ENCODE data around the gene ADAMTS6.
"Not testable (repeated sequence)": the region's sequence is repeated elsewhere in the genome, so short reads cannot be mapped to it uniquely, and the experiment has no call there.

Gene ADAMTS6

DNA sequence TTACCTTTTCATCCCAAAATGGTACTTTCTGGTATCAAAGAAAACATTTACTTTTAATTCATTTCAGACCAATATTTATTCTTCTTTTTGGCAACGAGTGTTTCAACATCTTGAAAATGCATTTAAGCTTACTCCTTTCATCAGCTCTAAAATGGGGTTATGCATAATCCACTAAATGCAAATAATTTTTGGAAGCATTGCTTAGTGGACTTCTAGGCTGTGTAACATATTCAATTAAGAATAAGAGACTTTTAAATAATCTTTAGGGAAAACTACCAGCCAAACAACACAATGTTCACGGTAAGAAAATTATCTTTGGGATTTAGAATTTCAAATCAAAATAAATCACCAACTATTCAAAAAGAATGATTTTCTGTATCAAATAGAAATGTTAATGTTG, 118.2 kb downstream of the ADAMTS6 start:
- no peak for DNase-seq (ENCODE audit: low spot score)

DNA sequence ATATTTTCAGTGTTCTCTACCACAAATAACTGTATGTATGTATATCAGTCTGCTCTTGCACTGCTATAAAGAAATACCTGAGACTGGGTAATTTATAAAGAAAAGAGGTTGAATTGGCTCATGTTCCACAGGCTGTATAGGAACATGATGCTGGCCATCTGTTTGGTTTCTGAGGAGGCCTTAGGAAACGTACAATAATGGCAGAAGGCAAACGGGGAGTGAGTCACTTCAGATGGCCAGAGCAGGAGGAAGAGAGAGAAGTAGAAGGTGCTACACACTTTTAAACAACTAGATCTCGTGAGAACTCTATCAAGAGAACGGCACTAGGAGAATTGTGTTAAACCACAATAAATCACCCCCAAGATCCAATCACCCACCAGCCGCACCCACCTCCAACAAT, 121.7 kb downstream of the ADAMTS6 start:
- DNase-seq (ENCODE audit: low spot score): no peak

DNA sequence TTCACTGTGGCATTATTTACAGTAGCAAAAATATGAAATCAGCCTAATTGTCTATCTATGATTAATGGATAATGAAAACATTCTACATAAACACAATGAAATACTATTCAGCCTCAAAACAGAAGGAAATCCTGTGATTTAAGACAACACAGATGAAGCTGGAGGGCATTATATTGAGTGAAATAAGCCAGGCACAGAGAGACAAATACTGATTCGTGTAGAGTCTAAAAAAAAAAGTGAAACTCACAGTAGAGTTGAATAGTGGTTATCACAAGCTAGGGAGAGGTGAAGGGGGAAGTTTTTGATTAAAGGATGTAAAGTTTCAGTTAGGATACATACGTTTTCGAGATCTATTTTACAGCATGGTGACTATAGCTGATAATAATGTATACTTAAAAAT, 122.2 kb downstream of the ADAMTS6 start:
- no peak for DNase-seq (ENCODE audit: low spot score)

DNA sequence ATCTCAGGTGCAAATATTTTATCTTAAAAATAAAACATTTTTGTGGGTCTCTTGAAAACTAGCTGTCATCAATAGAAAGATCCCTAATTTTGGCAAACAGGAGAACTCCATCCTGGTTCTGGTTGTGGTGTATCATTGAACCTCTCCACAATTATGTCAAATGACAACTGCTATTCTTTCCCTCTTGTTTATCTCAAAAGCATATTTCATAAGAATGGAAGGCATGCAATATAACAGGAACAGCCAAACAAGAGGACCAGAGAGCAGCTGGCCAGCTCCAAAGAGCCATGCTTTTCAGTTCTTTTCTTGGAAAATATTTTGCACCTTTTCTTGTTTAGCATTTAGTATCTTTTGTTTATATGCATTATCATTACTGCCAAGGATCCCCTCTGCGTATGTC, 125.4 kb downstream of the ADAMTS6 start:
- no peak for DNase-seq (ENCODE audit: low spot score)

DNA sequence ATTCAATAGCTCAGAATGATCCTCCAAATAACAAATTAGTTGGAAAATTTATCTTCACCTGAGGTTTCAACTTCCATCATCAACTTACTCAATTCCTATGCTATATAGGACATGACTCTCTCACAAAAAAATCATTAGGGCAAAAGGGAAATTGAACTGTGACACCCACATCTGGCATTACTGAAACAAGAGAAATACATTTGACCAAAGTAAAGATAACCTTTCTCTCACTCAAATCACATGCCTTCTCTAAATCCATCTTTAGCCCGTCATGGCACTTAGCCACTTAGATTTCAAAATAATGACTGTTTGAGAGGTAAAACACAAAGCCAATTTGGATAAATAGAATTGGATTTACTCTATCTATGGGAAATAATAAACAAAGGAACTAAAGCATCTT, 126.4 kb downstream of the ADAMTS6 start:
- DNase-seq (ENCODE audit: low spot score): no peak

DNA sequence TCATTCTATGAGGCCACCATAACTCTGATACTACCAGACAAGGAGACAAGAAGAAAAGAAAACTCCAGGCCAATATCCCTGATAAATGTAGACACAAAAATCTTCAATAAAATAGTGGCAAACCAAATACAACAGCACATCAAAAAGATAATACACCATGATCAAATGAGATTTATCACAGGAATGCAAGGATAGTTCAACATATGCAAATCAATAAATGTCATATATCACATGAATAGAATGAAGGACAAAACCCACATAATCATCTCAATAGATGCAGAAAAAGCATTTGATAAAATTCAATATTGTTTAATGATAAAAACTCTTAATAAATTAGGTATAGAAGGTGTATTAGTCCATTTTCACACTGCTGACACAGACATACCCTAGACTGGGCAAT, 139.9 kb downstream of the ADAMTS6 start:
- DNase-seq (ENCODE audit: low spot score): no peak

DNA sequence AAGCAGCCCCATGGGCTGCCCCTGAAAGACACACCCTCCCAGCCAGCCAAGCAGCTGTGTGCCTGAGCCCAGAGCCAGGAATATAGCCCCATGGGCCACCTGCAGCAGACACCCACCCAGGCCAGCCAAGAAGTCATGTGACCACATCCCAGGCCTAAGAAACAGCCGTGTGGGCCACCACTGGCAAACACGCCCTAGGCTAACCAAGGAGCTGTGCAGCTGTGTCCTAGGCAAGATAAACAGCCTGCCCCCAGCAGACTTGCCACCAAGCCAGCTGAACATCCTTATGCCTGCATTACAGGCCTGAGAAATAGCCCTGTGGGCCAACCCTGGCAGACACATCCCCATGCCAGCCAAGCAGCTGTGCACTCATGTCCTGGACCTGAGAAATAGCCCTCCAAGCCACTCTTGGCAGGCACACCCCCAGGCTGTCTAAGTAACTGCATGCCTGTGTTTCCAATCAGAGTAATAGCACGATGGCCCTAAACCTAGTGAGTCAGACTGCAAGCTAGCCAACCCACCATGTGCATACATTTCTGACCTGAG, 143.0 kb downstream of the ADAMTS6 start:
- DNase-seq (ENCODE audit: low spot score): no peak

DNA sequence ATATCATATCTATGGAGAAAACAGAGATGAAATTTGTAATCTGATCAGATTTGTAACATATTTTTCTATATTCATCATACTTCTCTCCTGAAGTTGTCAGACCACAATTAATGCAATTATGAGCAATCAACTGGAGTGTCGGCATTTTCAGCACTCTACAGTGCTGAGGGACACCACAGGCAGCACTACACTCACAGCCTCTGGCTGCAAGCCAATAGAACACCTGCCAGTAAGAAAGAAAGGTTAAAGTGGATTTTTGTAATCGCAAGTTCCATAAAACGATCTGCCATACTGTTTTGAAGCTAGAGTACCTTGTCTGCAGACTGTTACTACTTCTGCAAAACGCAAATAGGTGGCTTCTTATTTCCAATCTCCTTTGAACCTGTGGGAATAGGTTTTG, 147.6 kb downstream of the ADAMTS6 start:
- DNase-seq (ENCODE audit: low spot score): no peak

DNA sequence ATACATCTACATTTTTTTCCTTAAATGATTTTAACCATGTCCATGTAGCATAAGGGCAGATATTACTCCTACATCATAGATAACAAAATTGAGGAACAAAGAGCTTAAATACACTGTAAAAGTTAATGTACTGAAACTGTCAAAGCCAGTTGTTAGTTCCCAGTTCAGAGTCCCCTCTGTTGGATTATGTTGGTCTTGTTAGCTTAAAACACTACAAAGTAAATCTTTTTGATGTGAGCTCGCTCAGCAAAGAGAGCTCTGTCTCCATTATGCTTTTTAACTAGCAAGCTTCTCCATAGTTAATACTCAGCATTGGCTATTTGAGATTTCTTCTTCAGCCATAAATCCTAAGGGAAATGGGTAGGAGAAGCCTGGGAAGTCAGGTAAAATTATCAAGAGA, 149.1 kb downstream of the ADAMTS6 start:
- no peak for DNase-seq (ENCODE audit: low spot score)

DNA sequence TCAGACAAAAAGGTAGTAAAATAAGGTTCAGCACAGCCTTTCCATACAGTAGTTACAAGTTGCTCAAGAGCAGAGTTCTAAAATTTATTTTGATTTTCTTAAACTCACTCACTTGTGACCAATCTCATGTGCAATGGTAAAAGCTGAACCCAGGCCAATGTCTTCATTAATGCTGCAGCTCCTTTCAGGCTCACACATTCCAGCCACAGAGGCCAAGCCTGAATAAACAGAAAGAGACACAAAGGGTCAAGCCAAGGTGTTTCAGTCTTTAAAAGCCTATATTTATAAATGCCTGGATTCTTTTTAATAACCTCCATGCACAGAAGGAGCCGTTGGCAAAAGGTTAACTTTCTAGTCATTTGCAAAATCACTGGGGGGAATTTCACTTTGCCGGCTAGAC, 152.5 kb downstream of the ADAMTS6 start:
- DNase-seq (ENCODE audit: low spot score): no peak

DNA sequence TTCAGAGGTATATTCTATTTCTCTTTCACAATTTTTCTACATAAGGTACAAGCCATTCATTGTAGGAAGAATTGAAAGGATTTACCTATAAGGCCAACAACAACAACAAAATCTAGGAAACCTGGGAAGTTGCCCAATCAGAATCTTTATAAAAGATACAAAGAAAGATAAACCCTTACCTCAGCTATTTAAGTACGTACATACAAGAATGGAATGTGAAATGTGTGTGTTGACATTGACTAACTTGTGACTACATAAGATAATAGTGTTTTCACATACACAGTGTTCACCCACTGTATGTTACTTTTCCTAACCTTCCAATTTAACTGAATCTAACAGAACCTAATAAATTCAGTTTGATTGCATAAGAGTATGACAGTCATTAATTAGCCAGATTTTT, 154.1 kb downstream of the ADAMTS6 start:
- no peak for DNase-seq (ENCODE audit: low spot score)

DNA sequence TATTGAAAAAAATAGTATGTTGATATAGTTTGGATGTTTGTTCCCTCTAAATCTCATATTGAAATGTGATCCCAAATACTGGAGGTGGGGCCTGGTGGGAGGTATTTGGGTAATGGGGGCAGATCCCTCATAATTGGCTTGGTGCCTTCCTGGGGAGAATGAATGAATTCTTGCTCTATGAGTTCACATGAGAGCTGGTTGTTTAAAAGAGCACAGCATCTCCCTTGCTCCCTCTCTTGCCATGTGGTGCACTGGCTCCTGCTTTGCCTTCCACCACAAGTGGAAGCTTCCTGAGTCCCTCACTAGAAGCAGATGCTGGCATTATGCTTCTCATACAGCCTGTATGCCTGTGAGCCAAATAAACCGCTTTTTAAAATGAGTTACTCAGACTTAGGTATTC, 154.8 kb downstream of the ADAMTS6 start:
- DNase-seq (ENCODE audit: low spot score): no peak

DNA sequence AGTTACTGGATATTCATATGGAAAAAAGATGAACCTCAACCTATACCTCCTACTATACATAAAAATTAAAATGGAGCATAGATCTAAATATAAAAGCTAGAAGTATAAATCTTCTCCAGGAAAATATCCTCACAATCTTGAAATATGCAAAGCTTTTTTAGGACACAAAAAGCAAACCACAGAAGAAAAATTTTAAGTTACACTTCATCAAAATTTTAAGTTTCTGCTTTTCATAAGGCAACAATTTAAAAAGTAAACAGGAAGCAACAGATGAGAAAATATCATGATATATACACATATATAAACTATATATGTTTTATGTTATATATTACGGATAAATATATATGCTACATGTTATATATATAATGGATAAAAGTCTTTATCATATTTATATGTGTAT, 157.5 kb downstream of the ADAMTS6 start:
- DNase-seq (ENCODE audit: low spot score): no peak

DNA sequence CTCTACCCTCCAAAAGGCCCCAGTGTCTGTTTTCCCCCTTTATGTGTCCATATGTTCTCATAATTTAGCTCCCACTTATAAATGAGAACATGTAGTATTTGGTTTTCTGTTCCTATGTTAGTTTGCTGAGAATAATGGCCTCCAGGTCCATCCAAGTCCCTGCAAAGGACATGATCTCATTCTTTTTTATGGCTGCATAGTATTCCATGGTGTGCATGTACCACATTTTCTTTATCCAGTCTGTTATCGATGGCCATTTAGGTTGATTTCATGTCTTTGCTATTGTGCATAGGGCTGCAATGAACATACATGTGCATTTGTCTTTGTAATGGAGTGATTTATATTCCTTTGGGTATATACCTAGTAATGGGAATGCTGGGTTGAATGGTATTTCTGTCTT, 161.0 kb downstream of the ADAMTS6 start:
- not testable (repeated sequence) for DNase-seq (ENCODE audit: low spot score)

DNA sequence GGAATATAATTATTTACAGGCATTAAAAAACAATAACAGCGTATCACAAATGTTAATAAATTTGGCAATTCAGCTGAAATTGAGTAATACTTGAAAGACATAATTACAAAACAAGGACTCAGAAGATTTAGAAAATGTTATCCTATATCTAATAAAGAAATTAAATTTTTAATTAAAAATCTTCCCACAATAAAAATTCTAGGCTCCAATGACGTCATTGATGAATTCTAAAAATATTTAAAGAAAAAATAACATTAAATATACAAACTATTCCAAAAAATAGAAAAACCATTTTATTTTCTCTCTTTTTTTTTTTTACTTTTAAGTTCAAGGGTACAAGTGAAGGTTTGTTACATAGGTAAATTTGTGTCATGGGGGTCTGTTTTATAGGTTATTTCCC, 161.5 kb downstream of the ADAMTS6 start:
- DNase-seq (ENCODE audit: low spot score): no peak

DNA sequence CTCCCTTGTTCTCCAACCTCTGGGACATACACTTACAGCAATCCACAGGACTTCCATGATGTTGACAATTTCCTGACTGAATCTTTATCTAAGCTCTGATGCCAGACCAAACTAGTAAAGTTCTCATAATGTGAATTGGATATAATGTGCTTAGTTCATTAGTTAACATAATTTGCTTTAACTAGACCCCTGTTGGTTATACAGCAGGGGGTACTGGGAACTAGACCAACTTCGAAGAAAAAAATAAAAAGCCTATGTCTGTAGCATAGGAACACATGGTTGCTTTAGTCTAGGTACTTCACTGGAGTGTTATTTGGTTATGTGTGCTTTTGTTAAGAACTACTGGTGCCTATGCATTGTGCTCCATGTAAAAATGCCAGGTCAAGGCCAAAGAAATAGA, 173.8 kb downstream of the ADAMTS6 start:
- no peak for DNase-seq (ENCODE audit: low spot score)

DNA sequence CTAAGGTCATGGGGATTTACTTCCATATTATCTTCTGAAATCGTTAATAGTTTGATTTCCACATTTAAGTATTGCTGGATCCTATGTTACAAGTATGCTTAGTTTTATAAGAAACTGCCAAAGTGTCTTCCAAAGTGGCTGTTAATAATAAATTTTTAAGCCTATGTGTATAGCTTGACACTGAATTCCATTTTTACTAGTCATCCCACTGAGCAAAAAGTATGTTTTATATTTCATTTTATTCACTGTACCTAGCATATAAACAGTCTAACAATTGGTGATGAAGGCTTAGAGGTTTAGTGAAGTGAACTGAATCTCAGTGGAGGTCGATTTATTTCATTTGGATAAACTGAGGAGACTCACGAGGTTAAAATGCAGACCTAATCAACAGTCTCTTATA, 174.6 kb downstream of the ADAMTS6 start:
- no peak for DNase-seq (ENCODE audit: low spot score)

DNA sequence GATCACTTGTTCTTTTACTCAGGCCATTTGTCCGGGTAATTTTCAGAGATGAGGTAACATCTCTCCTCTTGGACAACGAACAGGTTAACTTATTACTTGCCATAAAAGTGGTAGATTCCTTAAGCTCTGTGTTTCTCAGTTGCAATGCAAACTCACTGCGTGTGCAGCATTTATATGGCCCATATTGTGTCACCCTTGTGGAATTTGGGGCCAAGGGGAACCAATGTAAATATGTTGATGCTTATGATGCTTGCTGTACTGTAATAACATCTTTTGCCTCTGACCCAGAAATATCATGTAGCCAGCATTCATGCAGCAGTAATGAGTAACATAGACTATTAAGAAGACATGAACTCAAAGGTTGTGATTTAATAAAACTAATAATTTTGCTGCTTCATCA, 175.8 kb downstream of the ADAMTS6 start:
- DNase-seq (ENCODE audit: low spot score): peak; percentile 10

DNA sequence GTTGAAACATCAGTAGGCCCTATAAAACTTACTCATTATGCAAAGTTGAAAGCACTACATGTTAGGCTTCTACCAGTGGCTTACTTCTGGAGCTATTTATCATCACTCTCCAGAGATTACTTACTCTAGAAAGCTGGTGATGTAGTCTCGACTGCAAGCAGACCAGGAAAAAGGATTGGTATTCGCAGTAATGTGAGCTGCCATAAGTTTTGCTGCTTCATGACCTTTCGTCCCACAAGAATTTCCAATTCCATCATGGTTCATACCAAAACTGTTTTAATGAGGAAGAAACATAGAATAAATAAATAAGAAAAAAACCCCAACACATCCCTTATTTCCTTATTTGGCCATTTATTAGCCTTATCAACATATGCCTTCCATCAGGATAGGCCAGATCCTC, 181.9 kb downstream of the ADAMTS6 start:
- DNase-seq (ENCODE audit: low spot score): no peak

DNA sequence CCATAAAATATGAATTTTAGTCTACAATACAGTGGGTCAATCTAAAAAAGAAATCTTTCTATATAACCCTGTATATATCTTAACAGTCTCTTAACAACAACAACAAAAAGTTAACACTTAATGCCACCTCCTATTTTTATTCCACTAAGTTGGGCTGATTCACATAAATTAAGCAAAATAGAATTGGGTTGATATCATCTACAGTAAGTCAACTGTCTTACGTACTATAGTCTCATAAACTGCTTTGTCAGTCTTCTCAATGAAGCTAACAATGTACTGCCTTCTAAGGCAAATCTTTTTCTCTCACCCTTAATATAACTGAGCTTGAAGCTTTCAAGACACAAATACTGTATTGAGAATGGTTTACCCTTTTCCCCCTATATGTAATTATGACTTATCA, 185.7 kb downstream of the ADAMTS6 start:
- no peak for DNase-seq (ENCODE audit: low spot score)

DNA sequence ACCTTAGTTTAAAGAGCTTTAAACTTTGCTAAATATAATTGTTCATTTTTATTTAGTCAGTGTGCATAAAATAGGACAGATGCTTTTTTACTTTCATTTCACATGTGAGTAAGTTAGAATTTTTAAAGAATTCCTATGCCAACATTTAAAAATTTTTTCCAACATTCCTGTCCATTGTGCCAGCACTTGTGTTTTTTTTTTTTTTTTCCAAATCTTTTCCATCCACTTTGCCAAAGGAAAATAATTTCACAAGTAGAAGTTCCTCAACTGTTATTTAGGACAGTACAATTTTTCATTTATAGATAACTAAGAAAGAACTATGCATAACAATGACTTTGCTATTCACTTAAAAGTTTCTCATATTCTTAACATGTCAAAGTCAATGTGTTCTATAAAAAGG, 189.5 kb downstream of the ADAMTS6 start:
- no peak for DNase-seq (ENCODE audit: low spot score)

DNA sequence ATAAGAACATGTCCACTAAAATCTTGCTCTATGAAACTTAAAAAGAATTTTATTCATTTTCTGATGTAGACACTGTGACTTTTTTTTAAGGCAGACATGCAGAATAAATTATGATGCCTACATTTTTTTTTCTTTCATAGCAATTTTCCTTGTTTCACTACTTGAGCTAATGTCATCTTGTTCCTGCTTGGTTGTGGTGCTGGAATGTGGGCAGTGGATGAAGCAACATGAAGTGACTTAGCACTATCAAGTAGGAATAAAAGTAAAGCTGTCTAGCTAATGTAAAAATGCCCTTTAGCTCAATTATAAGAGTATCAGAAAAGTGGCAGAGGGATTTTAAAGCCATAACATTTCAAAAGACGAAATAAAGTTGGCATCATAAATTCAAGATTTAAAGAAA, 191.0 kb downstream of the ADAMTS6 start:
- no peak for DNase-seq (ENCODE audit: low spot score)

DNA sequence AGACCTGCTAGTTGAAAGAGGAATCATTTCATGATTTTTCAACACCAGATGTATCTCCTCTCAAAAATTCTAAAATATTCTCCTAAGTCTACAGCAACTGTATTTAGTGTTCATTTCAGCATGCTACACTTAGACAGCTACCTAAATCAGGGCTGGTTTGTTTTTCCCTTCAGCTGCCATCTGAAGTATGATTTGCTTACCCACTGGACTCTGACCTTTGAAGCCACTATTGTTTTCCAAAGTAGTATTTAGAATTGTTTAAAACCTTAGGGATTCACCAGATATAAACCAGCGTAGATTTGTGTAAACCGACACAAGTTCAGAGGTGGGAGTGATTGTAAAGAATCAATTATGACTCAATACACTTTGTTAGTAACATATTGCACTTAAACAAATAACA, 193.1 kb downstream of the ADAMTS6 start:
- no peak for DNase-seq (ENCODE audit: low spot score)

DNA sequence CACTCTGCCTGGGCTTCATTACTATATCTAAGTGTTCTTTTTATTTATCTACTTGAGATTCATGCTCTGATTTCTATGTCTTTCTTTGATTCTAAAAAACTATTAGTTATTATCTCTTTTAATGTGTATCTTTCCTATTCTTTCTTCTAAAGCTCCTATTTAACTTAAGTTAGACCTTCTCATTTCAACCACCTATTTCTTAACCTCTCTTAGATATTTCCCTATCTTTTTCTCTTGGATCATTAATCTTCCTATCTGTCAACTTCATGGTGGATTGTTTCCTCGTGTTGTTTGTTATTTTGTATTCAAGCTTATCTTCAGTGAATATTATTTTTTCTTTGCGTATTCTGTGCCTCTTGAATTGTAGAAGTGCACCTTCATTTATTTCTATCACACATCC, 202.1 kb downstream of the ADAMTS6 start:
- no peak for DNase-seq (ENCODE audit: low spot score)

Measured in HuH-7 (cell line).